Parathyroid adenoma (tissue), 2 donors: Measurements from ENCODE around the gene CALCR.

ENCODE experiments used
- H2AFZ ChIP-seq: fragments of 300-600 bp; sonication (generic); one replicate; pipeline ENCODE4 v1.7.0; 2017; ENCODE audit warnings: antibody characterized with exemption, mild to moderate bottlenecking
- H3K27ac ChIP-seq: fragments of 300-600 bp; sonication (generic); one replicate; pipeline ENCODE4 v1.7.0; 2017
- H3K27me3 ChIP-seq: fragments of 300-600 bp; sonication (generic); one replicate; pipeline ENCODE4 v1.7.0; 2017; ENCODE audit warnings: low read length; ENCODE audit not compliant: control insufficient read depth, insufficient read depth
- H3K36me3 ChIP-seq: fragments of 300-600 bp; sonication (generic); one replicate; pipeline ENCODE4 v1.7.0; 2017; ENCODE audit warnings: low read length; ENCODE audit not compliant: control insufficient read depth, insufficient read depth
- H3K4me1 ChIP-seq: fragments of 300-600 bp; sonication (generic); one replicate; pipeline ENCODE4 v1.7.0; 2017; ENCODE audit warnings: control low read depth
- H3K4me2 ChIP-seq: fragments of 300-600 bp; sonication (generic); one replicate; pipeline ENCODE4 v1.7.0; 2017; ENCODE audit warnings: low read length
- H3K4me3 ChIP-seq: fragments of 300-600 bp; sonication (generic); one replicate; pipeline ENCODE4 v1.7.0; 2017; ENCODE audit warnings: low read depth, low read length
- H3K79me2 ChIP-seq: fragments of 300-600 bp; sonication (generic); one replicate; pipeline ENCODE4 v1.7.0; 2017; ENCODE audit warnings: control low read depth
- H3K9ac ChIP-seq: fragments of 300-600 bp; sonication (generic); one replicate; pipeline ENCODE4 v1.7.0; 2017; ENCODE audit warnings: mild to moderate bottlenecking
- H3K9me3 ChIP-seq: fragments of 300-600 bp; sonication (generic); one replicate; pipeline ENCODE4 v1.7.0; 2017; ENCODE audit warnings: low read length; ENCODE audit not compliant: control insufficient read depth
- TF ChIP-seq, protein P1 (sequence below): fragments of 300-600 bp; sonication (generic); IDR thresholded peaks from one replicate; pipeline ENCODE4 v1.7.0; 2017; ENCODE audit warnings: antibody characterized with exemption, mild to moderate bottlenecking
- donor health status: primary hyperparathyroidism.

CALCR gene

DNA sequence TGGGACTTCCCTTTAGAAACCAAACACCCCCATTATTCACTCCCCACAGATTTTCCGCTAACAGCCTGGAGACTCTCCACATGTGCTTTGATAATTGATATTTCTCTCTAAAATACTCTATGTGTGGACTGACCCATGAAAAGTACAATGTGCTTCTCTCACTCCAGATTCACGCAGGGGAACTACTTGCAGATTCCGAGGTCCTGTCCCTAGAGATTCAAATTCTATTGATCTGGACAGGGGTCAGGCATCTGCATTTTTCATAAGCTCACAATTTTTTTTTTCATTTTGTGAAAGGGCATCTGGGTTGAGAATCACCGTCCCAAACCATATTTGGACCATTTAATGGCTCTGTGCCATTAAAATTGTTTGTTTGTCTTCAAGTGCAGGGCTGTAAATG lies 98.7 kb downstream of the CALCR start:
- Histone ChIP-seq H3K79me2 (no peaks in the 10 kb centered on the region), H3K9ac (no peak overlapping the region), H3K4me3 (no peak overlapping the region), H3K4me1 (no peaks in the 10 kb centered on the region), H3K4me2 (no peak overlapping the region), H3K9me3 (no peaks in the 10 kb centered on the region), H3K27ac (no peak overlapping the region), H2AFZ (no peak overlapping the region), H3K36me3 (no peaks in the 10 kb centered on the region), H3K27me3 (no peaks in the 10 kb centered on the region)
- TF ChIP-seq, protein P1, sequence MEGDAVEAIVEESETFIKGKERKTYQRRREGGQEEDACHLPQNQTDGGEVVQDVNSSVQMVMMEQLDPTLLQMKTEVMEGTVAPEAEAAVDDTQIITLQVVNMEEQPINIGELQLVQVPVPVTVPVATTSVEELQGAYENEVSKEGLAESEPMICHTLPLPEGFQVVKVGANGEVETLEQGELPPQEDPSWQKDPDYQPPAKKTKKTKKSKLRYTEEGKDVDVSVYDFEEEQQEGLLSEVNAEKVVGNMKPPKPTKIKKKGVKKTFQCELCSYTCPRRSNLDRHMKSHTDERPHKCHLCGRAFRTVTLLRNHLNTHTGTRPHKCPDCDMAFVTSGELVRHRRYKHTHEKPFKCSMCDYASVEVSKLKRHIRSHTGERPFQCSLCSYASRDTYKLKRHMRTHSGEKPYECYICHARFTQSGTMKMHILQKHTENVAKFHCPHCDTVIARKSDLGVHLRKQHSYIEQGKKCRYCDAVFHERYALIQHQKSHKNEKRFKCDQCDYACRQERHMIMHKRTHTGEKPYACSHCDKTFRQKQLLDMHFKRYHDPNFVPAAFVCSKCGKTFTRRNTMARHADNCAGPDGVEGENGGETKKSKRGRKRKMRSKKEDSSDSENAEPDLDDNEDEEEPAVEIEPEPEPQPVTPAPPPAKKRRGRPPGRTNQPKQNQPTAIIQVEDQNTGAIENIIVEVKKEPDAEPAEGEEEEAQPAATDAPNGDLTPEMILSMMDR, result no peak

DNA sequence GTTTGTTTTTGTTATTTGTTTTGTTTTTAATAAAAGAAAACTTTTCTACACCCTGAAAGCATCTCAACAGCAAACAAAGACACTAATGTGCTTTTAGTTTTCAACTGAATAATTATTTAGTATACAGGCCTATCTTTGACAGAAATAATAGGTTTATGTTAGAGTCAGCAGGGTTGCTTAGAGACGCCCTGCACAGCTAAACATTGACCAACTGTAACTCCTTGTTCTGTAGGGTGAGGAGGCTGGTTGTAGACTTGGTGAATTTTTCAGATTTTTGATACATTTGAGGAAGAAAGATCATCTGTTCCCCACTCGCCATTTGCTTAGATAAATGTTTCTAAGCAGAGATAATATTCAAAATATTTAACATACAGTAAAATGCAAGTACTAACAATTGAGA lies 103.1 kb downstream of the CALCR start:
- Histone ChIP-seq H3K9ac (no peak overlapping the region), H3K79me2 (no peaks in the 10 kb centered on the region), H3K4me1 (no peaks in the 10 kb centered on the region), H3K27me3 (no peaks in the 10 kb centered on the region), H2AFZ (no peak overlapping the region), H3K27ac (no peak overlapping the region), H3K4me3 (no peak overlapping the region), H3K9me3 (no peaks in the 10 kb centered on the region), H3K4me2 (no peak overlapping the region), H3K36me3 (no peaks in the 10 kb centered on the region)
- TF ChIP-seq, protein P1, result no peak

DNA sequence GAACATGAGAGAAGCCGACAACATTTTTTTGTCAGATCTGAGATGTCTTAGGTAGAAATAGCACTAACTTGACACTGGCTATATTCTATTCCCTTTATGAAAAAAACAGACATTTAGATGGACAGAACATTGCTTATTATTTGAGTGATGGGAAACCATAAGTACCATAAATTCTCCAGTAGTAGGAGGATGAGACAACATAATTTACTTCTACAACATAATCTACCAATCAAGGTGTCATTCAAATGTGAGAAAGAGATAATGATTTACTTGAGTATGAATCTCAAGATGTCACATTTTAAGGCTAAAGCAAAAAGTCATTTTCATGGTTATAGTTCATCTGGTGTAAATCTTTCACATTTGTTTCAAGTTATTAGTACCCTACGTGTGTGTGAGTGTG lies 110.8 kb downstream of the CALCR start:
- H3K79me2 ChIP-seq, result no peaks in the 10 kb centered on the region
- no peak overlapping the region for H3K4me2 ChIP-seq

DNA sequence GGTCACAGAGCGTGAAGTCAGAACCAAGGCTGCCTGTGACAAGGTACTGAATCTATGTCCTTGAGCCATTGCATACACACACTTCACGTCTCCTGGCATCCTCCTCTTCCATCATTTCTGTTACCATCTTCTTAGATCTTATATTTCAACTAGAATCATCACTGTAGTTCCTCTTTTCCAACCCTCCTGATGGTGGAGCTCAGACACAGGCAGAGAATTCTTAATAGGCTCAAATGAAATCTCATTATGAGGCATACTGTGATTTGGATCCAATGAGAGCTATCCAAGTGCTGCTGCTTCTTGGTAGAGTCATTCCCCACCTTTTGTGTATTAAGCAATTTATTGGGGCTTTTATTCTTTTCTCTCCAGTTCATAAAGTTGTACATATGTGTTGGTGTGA lies 113.2 kb downstream of the CALCR start:
- Histone ChIP-seq H3K36me3 (no peaks in the 10 kb centered on the region), H3K27ac (no peak overlapping the region), H2AFZ (no peak overlapping the region), H3K79me2 (no peaks in the 10 kb centered on the region), H3K4me2 (no peak overlapping the region), H3K9me3 (no peaks in the 10 kb centered on the region), H3K27me3 (no peaks in the 10 kb centered on the region), H3K4me3 (no peak overlapping the region), H3K9ac (no peak overlapping the region), H3K4me1 (no peaks in the 10 kb centered on the region)
- TF ChIP-seq, protein P1, result no peak

More for the DNA sequence above, 110.8 kb downstream of the CALCR start:
- H3K27me3 ChIP-seq, result no peaks in the 10 kb centered on the region
- H3K4me3 ChIP-seq, result no peak overlapping the region
- no peaks in the 10 kb centered on the region for H3K36me3 ChIP-seq
- no peaks in the 10 kb centered on the region for H3K9me3 ChIP-seq
- TF ChIP-seq, protein P1, result no peak
- no peak overlapping the region for H3K9ac ChIP-seq
- no peak overlapping the region for H3K27ac ChIP-seq
- H3K4me1 ChIP-seq, result no peaks in the 10 kb centered on the region
- no peak overlapping the region for H2AFZ ChIP-seq

DNA sequence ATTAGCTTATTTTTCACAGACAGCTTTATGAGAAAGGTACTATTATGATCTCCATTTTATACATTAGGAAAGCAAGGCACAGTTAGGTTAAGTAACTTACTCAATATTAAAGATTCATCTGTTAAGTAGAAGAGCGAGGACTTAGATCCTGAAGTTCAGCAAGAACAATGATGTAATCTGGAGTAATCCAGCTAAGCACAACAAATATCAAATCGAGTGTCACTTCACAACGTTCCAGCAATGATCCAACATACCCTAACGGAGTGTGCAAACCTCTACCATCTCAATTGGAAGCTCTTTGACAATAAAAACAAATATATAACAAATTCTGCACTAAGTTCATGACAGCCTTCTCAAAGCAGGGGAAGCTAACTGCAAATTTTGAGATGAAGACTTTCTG lies 121.3 kb downstream of the CALCR start:
- TF ChIP-seq, protein P1, result no peak
- no peak overlapping the region for H3K9ac ChIP-seq
- H3K4me2 ChIP-seq, result no peak overlapping the region
- no peak overlapping the region for H2AFZ ChIP-seq
- H3K27me3 ChIP-seq, result no peaks in the 10 kb centered on the region
- no peak overlapping the region for H3K27ac ChIP-seq
- no peak overlapping the region for H3K4me3 ChIP-seq
- no peaks in the 10 kb centered on the region for H3K9me3 ChIP-seq
- H3K36me3 ChIP-seq, result no peaks in the 10 kb centered on the region
- H3K4me1 ChIP-seq, result no peaks in the 10 kb centered on the region
- no peaks in the 10 kb centered on the region for H3K79me2 ChIP-seq
